K562 (cell line): ENCODE data around the gene RAPGEF5.

Experiments used
- ZFP36 ChIP-seq: fragments of 150-350 bp; IDR thresholded peaks from 2 replicates; pipeline ENCODE4 v1.6.1; 2018; ENCODE audit warnings: low read length, low read depth; ENCODE audit not compliant: partially characterized antibody
- TF ChIP-seq, protein P1 (sequence below), 2 experiments: fragments of 450-650 bp in 1 of 2; sonication (generic) in 1 of 2; formaldehyde crosslinking; conservative IDR thresholded peaks; 2 replicates each; pipeline versions ENCODE4 v1.4.0 to v1.8.1; 2020 to 2022; ENCODE audit warnings: mild to moderate bottlenecking in 1 of 2, missing genetic modification reagents in 1 of 2

DNA sequence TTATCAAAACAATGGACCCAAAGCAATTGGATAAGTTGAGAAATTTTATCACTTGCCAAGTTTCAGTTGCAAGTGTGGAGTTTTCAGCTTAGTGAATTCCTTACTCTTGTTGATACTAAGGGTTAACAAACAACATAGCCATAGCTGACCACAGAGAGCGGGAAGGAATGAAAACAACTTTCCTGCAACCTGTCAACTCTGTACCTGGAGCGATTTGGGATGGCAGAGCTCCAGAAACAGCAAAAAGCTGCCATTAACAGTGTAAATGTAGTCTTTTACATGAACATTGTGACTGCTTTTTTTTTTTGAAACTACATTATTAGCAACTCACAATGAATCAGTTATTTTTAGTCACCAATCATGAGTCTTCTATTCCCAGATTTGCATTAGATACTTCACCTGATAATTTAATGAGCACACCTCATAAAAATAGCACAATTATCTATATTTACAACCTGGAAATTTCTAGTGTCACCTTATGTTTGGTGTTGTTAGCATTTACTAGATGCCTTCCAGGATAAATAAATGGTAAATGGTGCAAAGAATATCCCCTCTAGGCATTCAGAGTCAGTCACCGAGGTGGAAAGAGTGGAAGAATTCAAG, 47.6 kb upstream of the RAPGEF5 start:
- TF ChIP-seq, protein P1, sequence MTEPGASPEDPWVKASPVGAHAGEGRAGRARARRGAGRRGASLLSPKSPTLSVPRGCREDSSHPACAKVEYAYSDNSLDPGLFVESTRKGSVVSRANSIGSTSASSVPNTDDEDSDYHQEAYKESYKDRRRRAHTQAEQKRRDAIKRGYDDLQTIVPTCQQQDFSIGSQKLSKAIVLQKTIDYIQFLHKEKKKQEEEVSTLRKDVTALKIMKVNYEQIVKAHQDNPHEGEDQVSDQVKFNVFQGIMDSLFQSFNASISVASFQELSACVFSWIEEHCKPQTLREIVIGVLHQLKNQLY (CRISPR knock-in tag; conservative IDR thresholded peaks at IDR 0.05), result no peak
- TF ChIP-seq ZFP36, result no peak
